ENCODE results near the gene EEIG1.

Gene EEIG1

DNA sequence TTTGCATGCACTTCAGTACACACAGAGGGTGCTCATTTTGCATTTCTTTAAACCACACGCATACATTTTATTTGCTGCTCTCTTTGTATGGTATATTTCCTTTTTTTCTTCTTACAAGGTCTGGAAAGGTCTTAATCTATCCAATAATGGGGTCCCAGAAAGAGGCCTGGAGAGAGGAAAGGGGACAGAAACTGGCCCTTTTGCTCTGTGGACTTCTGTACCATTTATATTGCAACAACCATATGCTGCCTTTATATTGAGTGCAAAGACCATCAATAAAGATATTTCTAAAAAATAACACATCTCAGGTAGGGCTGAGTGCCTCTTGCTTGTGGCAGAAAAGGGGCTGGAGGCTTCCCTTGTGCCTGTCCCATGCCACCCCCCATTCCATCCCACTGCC lies 27.6 kb downstream of the EEIG1 start:
- TF ChIP-seq, protein P1, sequence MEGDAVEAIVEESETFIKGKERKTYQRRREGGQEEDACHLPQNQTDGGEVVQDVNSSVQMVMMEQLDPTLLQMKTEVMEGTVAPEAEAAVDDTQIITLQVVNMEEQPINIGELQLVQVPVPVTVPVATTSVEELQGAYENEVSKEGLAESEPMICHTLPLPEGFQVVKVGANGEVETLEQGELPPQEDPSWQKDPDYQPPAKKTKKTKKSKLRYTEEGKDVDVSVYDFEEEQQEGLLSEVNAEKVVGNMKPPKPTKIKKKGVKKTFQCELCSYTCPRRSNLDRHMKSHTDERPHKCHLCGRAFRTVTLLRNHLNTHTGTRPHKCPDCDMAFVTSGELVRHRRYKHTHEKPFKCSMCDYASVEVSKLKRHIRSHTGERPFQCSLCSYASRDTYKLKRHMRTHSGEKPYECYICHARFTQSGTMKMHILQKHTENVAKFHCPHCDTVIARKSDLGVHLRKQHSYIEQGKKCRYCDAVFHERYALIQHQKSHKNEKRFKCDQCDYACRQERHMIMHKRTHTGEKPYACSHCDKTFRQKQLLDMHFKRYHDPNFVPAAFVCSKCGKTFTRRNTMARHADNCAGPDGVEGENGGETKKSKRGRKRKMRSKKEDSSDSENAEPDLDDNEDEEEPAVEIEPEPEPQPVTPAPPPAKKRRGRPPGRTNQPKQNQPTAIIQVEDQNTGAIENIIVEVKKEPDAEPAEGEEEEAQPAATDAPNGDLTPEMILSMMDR (IDR thresholded peaks at IDR 0.05; ENCODE audit: control extremely low read depth, extremely low read depth, low read depth, missing control alignments), result no peak
- CTCF ChIA-PET, result interaction anchor here (1.6 to 25.1 kb wide), 5 partner anchors 8 to 165 kb away, joined by 4 to 615 read pairs (median 8); no protein-coding TSS in a partner anchor
- no peak for DNase-seq (ENCODE audit: extremely low spot score)
- POLR2A ChIA-PET, result no interaction called here

DNA sequence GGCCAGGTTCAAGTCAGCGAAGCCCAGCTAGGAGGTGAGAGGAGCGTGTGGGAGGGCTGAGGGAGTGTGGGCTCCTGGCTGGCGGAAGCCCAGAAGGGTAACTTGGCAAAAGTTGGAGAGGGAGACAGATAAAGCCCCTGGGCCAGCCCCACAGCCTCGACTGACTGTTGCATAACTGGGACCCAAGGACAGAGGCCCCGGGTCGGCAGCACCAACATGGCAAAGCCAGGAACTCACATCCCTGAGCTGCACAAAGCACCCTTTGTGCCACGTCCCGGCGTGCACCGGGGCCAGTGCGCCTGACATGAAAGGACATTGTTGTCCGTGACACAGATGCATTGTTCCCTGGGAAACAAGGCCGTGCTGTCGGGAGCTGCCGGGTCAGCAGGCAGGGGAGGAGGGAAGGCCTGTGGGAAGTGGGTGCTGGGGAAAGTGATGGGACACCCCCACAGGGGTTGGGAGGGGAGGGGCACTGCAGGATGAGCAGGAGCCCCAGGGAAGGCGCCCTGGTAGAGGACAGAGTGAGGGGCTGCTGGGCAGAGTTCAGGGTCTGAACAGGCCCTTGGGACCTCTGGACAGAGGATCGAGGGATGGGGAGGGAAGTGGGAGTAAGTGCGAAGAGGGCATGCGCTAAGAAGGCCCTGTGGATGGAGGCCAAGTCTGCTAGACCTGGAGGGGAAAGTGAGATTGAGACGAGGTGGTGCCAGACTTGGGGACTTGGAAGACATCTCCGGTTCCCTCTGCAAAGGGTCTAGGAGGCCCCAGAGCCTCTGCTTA lies 30.1 kb downstream of the EEIG1 start:
- ChIA-PET CTCF (interaction anchor here (12.2 to 25.1 kb wide), 3 partner anchors 6 to 88 kb away, joined by 263 to 615 read pairs (median 263); no protein-coding TSS in a partner anchor), POLR2A (interaction anchor here (0.5 to 1.1 kb wide), 3 partner anchors 56 to 118 kb away, joined by 3 to 7 read pairs (median 6); partner anchors contain the start of gene SLC25A25)
- no peak for DNase-seq (ENCODE audit: extremely low spot score)
- TF ChIP-seq, protein P1 (IDR thresholded peaks at IDR 0.05; ENCODE audit: control extremely low read depth, extremely low read depth, low read depth, missing control alignments), result no peak

DNA sequence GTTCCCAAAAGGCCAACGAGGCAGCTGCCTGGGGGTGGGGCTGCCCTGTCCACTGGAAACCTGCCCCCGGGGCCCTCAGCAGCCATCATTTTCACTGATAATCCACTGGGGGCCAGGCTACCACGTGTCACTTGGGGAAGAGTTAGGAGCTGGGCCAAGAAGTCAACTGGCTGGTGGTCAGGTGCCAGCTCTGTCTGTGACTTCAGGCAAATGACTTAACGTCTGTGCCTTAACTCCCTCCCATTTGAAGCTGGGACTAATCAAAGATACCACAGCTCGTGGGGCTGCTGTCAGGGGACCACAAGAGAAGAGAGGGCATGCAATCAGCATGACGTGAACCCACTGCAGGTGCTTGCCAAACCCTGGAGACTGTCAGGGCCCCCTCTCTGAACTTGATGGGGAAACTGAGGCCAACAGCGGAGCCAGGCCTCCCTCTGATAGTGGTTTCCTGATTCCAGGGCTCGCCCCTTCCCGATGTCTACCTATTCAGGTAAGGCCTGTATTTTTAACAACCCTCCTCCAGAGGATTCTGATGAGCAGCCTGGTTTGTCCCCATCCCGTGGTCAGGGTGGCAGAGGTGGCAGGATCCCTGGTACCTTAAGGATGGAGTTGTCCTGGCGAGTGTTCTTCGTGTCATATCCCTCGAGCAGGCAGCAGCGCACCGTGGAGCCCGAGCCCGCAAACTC lies 30.8 kb downstream of the EEIG1 start:
- TF ChIP-seq, protein P1 (IDR thresholded peaks at IDR 0.05; ENCODE audit: control extremely low read depth, extremely low read depth, low read depth, missing control alignments), result no peak
- ChIA-PET CTCF (interaction anchor here (1.5 to 25.1 kb wide), 3 partner anchors 12 to 168 kb away, joined by 8 to 615 read pairs (median 263); no protein-coding TSS in a partner anchor), POLR2A (interaction anchor here (0.5 to 1.1 kb wide), 2 partner anchors 56 to 118 kb away, joined by 3 to 7 read pairs; partner anchors contain the start of gene SLC25A25)
- no peak for DNase-seq (ENCODE audit: extremely low spot score)

DNA sequence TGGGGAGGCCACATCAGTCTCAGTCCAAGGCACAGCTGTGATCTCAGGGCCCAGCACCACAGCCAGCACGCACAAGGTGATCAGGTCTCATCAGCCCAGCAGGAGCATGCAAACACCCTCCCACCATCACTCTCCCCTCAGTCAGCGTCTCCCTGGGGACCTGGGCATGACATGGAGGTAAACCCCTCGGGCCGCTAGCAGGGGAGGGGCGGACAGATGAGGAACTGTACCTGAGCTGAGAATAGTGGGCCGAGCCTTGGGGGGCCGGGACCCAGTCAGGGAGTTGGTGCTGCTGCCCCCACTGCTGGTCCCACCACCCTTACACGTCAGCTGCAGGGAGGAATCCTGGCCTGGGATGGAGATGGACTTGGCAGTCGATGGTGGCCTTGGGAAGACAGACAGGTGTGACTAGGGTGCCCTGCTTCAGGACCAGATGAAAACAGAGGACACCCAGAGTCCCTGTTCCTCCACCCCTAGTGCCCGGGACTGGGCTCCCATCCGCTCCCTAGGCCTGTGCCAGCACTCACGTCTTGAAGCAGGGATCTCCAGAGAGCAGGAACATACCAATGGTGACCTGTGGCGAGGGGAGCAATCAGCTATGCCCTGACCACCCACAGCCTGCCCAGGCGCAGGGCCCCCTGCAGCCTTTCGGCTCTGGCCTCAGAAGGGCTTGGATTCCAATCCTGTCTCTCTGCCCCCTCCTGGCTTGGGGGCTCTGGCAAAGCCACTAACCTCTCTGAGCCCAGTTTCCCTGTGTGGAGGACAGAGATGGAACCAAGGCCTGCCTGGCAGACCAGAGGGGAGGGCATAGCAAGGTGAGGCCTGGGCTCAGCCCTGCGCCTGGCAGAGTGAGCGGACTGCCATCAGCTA lies 32.7 kb downstream of the EEIG1 start:
- TF ChIP-seq, protein P1 (IDR thresholded peaks at IDR 0.05; ENCODE audit: control extremely low read depth, extremely low read depth, low read depth, missing control alignments), result no peak
- CTCF ChIA-PET, result interaction anchor here (1.2 to 25.1 kb wide), 3 partner anchors 14 to 170 kb away, joined by 4 to 615 read pairs (median 263); no protein-coding TSS in a partner anchor
- POLR2A ChIA-PET, result no interaction called here
- DNase-seq (ENCODE audit: extremely low spot score), result no peak

DNA sequence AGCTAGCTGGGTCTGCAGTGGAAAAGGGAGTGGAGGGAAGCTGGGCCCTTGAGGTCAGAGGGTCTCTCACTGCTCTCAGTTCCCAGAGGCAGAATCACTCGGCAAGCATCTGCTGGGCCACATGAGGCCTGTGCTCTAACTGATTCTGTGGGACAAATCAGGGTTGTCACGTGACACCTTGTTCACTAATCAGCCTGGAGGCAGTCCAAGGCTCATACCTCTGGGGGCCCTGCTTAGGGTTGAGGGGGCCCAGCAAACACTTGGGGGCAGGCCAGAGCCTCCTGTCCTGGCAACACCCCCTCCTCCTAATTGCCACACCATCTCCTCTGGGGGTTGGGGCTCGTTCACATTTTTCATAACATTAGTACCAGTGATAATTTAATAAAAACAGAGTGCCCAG lies 34.1 kb downstream of the EEIG1 start:
- TF ChIP-seq, protein P1 (IDR thresholded peaks at IDR 0.05; ENCODE audit: control extremely low read depth, extremely low read depth, low read depth, missing control alignments), result no peak
- ChIA-PET POLR2A (no interaction called here), CTCF (interaction anchor here (0.7 to 25.1 kb wide), 4 partner anchors 15 to 171 kb away, joined by 3 to 615 read pairs (median 134); partner anchors contain the start of gene EEIG1)
- DNase-seq (ENCODE audit: extremely low spot score), result no peak

All from GM10248 (cell line).